Nucleus accumbens (tissue), 56 donors: ENCODE measurements around the gene ARL10.
"Not testable (repeated sequence)": the region's sequence is repeated elsewhere in the genome, so short reads cannot be mapped to it uniquely, and the experiment has no call there.

Source experiments
- DNase-seq, 56 donors: peaks; one replicate each; lab custom pipeline; 2025; lab: John Stamatoyannopoulos, UW

Gene ARL10

DNA sequence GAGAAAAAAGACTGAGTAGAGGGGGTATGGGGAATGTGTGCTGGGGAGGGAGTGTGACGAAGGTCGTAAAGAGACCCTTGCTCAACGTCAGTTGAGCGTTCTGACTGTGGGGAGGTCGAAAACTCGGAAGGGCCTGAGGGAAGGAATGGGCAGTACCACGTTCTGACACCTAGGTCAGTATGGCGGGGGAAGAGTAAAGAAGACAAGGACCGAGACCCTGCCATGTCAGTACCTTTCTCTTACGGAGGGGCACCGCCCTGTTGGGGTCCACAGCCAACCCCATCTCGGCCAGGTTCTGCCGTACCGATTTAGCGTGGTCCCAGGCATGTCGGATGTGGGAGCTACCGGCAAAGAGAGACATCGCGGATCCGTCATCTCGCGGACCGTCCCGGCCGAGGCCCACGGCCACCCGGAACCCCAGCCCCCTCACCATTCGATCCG, 22.7 kb downstream of the ARL10 start:
- no peak for DNase-seq

DNA sequence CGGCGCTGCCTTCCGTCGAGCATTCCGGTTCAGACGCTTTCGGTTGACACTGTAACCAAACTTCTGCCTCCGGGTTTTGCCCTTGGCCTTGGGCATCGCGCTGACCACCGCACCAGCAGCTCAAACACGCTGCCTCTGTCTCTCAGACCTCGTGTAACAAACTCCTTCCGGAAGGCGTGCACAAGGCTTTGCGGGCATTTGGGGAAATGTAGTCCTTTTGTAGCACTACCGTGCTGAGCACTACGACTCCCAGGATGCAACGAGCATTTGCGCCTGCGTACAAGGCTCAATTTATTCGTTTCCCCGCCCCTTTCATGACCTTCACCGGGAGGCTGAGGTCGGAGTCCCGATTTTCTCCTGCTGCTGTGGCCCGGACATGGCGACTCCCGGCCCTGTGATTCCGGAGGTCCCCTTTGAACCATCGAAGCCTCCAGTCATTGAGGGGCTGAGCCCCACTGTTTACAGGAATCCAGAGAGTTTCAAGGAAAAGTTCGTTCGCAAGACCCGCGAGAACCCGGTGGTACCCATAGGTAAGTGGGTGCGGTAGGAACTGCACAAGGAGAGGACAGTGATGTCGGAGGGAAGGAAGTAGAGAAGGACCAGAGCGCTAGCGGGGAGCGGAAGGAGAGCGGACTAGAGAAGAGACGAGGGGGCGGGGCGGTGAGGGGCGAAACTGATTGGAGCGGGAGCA, 23.3 kb downstream of the ARL10 start, which contains the start of the genes HIGD2A and NOP16:
HIGD2A (plus strand) TSS at position 308 of the 691 bp plus-strand sequence; CDS start at position 377, 69 bp downstream.
NOP16 (minus strand) TSS at position 155 of the 691 bp plus-strand sequence; CDS start at position 96, 59 bp downstream.
- peak; percentile 91 to 100 (median 98) for DNase-seq

DNA sequence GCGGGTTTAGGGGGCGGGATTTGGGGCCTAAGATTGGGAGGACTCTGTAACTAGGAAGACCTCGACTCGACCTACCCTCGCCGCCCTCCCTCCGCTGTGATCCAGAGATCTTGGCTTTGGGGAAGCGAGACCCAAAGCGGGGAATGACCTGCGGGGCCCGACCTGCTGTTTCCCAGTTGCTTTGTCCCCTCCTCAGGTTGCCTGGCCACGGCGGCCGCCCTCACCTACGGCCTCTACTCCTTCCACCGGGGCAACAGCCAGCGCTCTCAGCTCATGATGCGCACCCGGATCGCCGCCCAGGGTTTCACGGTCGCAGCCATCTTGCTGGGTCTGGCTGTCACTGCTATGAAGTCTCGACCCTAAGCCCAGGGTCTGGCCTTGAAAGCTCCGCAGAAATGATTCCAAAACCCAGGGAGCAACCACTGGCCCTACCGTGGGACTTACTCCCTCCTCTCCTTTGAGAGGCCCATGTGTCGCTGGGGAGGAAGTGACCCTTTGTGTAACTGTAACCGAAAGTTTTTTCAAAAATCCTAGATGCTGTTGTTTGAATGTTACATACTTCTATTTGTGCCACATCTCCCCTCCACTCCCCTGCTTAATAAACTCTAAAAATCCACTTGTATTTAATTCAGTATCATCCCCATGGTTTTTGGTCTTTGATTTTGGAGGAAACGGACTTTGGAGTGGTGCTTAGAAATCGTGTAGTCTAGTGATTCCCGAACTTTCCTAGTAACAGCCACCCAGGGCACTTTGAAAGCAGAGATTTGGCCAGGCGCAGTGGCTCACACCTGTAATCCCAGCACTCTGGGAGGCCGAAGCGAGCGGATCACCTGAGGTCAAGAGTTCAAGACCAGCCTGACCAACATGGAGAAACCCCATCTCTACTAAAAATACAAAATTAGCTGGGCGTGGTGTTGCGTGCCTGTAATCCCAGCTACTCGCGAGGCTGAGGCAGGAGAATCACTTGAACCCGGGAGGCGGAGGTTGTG, 24.1 kb downstream of the ARL10 start:
- DNase-seq = no peak

DNA sequence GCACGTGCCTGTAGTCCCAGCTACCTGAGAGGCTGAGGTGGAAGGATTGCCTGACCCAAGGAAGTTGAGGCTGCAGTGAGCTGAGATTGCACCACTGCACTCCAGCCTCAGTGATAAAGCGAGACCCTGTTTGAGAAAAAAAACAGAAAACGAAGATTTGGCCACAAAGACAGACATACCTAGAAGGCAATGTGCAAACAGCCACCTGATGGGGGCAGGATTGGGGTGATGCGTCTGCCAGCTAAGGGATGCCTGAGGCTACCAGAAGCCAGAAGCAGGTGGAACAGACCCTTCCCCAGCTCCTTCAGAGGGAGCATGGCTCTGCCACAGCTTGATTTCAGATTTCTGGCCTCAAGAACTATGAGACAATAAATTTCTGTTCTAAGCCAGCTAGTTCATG, 26.2 kb downstream of the ARL10 start:
- DNase-seq = no peak

DNA sequence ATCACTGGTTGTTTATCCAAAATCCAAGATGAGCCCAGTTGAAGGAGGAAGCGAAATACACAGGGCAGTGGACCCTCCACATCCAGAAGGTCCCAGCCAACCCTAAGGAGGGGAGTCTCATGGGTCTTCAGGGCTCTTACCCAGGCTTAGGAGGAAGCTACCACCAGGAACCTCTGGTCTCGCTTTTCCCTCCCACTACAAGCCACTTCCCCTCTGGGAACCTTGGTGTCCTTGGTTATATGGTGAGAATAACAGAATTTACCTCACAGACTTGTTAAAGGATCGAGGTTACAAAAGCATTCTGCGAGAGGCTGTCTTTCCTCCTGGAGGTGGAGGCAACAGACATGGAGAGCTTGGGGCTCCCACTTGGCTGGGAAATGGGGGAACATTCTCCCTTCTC, 26.7 kb downstream of the ARL10 start:
- DNase-seq = no peak

DNA sequence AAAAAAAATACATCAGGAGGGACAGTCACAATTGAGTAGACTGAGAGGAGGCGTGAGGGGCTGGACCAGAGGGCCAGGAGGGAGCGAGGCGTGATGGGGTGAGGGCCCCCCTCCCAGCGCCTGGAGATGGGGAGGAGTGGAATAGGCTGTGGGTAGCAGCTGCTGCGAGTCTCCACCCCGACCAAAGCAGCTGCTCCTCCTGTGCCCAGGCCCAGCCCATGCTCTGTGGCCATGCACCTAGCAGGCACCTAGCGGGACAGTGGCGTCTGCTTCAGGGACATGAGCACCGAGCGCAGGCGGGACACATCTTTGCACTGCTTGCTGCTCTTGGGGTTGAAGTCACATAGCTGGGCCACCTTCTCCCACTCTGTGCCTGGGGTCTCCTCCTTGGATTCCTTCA, 27.2 kb downstream of the ARL10 start:
- no peak for DNase-seq

DNA sequence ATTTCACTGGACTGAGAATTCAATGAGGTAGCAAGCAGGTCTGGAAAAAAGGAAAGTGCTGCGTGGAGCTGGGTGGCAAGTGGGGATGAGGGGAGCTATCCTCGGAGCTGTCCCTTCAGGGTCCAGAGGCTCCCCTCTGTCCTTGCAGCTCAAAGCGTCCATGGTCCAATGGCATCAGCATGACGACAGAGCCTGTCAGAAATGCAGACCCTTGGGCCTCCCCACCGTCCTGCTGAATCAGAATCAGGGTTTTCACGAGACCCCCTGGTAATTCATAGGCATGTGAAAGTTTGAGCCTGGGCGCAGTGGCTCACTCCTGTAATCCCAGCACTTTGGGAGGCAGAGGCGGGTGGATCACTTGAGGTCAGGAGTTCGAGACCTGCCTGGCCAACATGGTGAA, 28.8 kb downstream of the ARL10 start:
- DNase-seq = no peak

DNA sequence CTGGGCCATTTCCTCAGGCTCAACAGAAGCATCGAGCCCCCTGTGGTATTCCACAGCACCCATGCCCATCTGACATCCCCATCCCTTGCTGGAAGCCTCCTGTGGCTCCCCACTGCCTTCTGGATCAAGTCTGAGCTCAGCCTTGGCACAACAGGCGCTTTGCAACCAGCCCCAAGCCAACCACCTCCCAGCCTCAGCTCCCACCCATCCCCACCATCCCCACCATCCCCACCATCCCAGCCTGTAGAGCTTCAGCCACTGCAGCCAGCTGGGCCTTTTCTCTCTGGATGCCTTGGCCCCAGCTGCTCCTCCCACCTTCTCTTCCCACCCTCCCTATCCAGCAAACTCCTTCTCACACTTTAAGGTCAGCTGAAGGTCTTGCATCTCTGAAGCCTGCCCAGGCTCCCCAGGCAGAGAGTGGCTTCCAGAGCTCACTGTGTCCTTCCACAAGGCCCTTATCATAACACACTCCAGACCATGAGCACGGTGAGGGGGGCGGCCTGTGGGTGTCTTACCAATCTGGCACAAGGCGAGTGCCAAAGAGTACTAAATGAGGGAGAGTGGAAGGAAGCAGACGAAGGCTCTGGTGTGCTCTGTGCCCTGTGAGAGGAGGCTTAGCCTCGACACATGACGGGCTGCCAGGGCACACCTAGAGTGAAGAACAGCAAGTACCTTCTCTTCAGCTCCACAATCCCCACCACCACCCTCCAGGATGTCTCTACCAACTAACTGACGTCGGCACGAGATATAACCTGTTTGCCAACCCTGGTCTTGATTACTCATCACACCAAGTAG, 29.8 kb downstream of the ARL10 start:
- DNase-seq = no peak

DNA sequence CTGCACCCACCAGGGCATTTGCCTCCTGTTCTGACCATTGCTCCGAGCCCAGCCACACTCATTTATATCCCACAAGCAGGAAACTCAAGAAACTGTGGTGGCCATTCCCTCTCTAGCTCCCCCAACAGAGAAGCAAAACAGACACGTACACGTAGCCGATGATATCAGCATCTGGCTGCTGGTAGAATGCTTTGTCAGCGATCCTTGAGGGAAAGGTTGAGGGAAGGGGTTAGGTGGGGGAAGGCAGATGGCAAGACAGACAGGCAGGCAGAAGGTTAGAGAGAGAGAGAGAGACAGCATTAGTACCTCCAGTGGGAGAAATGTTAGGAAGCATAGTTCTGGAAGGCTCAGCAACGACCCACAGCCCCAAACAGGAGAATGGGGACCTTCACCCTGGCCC, 31.0 kb downstream of the ARL10 start:
- no peak for DNase-seq

DNA sequence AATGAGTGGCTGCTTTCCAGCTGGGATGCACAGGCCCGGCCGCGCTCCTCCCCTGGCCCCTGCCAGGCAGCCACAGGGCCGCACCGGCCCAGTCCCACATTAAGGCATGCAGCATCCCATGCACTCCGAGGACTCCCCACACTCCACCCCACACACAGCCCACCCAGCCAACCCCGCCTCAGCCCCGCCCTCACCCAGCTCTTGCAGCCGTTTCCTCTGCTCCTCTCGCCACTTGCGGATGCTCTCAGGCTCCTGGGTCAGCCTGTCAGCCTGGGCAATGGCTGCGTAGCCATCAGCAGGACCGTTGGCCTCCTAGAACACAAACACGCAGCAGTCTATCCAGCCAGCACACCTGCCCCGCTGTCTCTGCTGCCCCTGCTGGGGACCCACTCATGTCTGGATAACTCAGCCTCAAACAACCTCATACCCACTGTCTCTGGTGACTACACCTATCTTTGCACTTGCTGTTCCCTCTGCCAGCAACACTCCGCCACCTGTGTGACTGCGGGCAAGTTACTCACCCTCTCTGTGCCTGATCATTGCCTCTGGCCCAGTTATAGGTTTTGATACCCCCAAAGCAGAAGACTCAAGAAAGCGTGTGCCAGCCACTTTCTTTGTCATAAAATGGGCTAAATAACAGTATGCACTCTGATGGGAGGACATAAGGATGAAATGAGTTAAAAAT, 32.6 kb downstream of the ARL10 start:
- DNase-seq = no peak

DNA sequence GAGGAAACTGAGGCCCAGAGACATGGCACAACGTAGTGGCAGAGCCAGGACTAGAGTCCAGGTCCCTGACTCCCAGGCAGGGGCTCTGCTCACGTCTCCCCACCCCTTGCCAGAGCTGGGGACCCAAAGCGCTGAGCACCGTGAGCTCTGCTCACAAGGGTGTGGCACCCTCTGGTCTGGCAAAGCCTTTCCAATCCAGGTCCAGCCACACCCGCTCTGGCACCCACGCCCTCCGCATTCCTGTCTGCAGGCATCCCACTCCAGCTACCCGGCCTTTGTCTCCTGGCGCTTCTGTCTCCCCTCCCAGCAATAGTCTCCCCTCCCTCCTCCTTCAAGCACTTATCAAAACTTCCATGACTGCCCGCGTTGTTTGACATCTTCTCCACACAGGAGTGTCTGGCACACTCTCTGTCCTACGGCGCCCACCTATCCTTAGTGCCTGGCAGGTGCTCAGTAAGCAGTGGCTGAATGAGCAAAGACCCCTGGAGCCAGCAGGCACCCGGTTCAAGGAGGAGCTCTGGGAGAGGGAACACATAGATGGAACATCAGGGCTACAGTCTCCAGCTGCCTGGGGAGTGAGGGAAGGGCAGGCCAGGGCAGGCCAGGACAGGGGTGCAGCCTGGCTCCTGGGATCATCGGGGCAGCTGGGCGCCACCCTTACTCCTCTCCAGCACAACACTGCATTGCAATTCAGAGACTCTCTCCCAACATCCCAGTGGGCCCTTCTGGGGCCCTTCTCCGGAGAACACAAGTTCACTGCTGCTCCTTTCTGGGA, 35.3 kb downstream of the ARL10 start:
- no peak for DNase-seq

DNA sequence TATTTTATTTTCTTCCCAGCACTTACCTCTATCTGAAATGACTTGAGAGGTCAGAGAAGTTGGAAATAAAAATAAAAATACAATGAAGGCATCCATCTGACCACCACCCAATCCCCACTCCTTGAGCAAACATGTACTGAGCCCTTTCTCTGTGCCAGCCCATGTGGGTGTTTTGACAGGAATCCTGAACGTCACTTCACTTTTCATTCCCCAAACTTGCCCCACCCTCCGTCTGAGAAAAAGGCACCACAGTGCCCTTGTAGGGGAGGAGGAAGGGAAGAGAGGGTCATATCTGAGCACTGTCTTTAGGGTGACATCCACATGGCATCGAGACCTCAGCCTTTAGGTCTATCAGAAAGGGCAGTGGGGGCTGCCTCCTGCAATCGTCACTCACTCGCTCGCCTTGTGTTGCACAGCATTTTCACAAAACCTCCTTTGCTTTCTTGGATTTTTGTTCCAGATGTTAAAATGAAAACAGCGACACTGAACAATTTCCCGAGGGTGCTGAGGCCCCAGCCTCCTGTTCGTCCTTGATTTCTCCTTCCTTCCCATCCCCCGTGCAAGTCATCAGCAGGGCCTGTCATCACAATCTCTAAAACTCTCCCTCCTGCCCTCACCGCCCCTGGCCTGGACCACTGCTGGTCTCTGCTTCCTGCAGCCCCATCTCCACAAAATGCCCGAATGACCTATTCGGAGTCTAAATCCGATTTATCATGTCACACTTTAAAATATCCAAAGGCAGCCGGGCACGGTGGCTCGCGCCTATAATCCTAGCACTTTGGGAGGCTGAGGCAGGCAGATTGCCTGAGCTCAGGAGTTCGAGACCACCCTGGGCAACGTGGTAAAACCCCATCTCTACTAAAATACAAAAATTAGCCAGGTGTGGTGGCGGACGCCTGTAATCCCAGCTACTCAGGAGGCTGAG, 36.3 kb downstream of the ARL10 start:
- DNase-seq = no peak

DNA sequence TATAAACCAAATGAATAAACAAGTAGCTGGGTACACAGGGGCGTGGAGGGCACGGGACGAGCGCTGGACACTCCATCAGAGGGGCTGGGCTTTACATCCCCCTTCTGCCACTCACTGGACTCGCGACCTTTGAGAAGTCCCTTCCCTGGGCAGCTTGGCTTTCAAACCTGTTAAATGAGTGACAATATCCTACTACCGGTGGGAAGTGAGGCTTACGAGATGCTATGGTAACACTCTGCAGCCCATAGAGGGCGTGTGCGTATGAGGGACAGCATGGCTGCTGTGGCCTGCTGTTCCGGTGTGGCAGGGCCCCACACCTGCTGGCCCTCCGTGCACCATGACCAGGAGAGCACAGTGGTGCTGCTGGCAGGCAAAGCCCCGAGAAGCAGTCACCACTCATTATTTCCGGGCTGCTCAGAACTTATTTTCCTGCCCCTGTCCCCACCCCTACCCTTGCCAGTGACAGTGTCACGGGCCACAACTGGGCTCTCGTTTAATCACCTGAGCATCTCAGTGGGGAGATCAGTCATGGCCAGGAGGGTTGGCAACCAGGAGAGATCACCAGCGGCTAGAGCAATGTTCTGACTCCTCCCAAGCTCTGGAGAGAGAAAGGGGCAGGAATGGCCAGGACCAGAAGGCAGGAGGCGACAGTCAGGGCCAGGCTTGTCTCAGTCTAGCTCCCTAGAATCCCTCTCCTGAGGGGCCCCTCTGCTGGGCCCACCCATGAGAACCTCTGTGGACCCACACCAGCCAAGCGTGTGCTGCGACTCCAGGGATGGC, 40.6 kb downstream of the ARL10 start:
- no peak for DNase-seq

DNA sequence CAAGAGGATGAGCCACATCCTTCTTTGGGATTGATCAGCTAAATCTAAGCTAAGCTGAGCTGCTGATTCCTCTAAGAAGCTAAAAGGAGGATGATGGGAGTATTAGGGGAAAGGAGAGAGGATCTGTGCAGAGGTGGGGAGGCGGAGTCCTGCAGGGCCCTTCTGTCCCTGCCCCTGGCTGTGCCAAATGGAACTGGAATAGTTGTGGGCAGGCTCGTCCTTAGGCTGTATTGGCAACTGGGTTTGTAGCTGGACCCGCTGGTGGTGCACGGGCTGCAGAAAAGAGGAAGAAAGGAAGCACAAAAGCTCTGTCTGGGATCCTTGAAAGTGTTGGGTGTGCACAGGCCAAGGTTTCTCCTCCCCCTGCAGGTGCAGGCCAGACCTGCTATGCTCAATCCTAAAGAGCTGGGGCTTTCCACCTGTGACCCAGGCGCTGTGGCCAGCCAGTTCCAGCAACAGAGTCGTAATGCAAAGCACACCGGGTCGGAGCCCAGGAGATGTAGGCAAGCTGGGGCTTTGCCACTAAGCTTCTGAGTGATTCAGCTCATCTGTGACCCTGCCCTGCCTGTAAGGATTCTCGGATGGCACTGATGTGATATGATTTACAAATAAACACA, 41.3 kb downstream of the ARL10 start:
- DNase-seq = no peak

DNA sequence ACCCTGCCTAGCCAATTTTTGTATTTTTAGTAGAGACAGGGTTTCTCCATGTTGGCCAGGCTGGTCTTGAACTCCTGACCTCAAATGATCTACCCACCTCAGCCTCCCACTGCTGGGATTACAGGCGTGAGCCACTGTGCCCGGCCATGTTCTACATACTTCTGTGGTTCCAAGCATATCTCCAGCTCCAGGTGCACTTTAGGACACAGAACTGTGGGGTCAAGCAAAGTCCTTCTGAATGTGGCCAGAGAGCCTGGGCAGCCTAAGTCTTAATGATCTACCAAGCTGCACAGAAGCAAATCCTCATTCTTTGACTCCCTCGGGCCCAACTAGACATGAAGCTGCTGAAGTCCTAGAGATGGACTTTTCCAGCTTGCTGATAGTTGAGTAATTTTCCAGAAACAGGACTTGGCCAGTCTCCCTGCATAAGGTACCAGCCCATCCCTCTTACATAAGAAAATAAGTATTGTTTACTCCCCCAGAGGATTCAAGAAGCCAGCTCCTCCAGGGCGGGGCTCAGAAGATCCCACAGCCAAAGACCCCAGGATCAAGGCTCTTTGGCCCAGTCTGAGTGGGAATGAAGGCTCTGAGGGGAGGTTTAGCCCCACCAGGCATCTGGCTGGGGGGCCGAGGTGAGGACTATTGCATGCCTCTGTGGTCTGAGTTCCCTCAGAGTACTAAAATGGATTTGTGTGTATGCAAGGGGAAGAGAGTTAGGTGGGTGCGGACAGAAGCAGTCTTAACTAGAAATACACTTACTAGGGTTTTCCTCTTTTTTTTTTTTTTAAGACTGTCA, 42.4 kb downstream of the ARL10 start:
- no peak for DNase-seq

DNA sequence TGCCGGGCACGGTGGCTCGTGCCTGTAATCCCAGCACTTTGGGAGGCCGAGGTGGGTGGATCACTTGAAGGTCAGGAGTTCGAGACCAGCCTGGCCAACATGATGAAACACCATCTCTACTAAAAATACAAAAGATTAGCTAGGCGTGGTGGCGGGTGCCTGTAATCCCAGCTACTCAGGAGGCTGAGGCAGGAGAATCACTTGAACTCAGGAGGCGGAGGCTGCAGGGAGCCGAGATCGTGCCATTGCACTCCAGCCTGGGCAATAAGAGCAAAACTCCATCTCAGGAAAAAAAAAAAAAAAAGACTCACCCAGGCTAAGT, 42.9 kb downstream of the ARL10 start:
- DNase-seq = not testable (repeated sequence)
